Neural cell (in vitro differentiated cells): Measurements from ENCODE around the gene ATXN2. TPM values are rescaled to one million over a fixed set of nuclear protein-coding genes. Genes with fewer than 3 reads are reported as not detected.

Source experiments
- H2AFZ ChIP-seq: fragments of 200-600, 300-800 bp; sonication (generic), shearing (Covaris generic); 2 replicates; pipeline ENCODE4 v1.6.0; 2014; ENCODE audit warnings: low read depth, mild to moderate bottlenecking, antibody characterized with exemption, low read length, moderate library complexity
- H3F3A ChIP-seq: fragments of 200-600 bp; shearing (Covaris generic); 2 replicates; pipeline ENCODE4 v1.6.1; 2016; ENCODE audit warnings: mild to moderate bottlenecking, moderate library complexity, mixed read lengths, antibody characterized with exemption, low read length; ENCODE audit not compliant: insufficient read depth, poor library complexity, severe bottlenecking
- H3K27ac ChIP-seq: fragments of 200-600, 300-800 bp; sonication (generic), shearing (Covaris generic); 2 replicates; pipeline ENCODE4 v1.5.1; 2014; ENCODE audit warnings: mild to moderate bottlenecking, low read length, moderate library complexity
- H3K27me3 ChIP-seq: fragments of 300-800, 200-600 bp; sonication (generic), shearing (Covaris generic); 2 replicates; pipeline ENCODE4 v1.6.0; 2014; ENCODE audit warnings: mild to moderate bottlenecking, low read depth, low read length, moderate library complexity; ENCODE audit not compliant: insufficient read depth
- H3K36me3 ChIP-seq: fragments of 300-800, 200-600 bp; sonication (generic), shearing (Covaris generic); 2 replicates; pipeline ENCODE4 v1.5.1; 2014; ENCODE audit warnings: mild to moderate bottlenecking, antibody characterized with exemption, low read length, moderate library complexity; ENCODE audit not compliant: insufficient read depth
- H3K4me2 ChIP-seq: fragments of 300-800, 200-600 bp; sonication (generic), shearing (Covaris generic); 2 replicates; pipeline ENCODE4 v1.6.0; 2014; ENCODE audit warnings: mild to moderate bottlenecking, low read length
- H3K4me3 ChIP-seq: fragments of 300-800, 200-600 bp; sonication (generic), shearing (Covaris generic); 2 replicates; pipeline ENCODE4 v1.5.1; 2014; ENCODE audit warnings: mild to moderate bottlenecking, low read length, moderate library complexity
- H3K79me2 ChIP-seq: fragments of 200-600 bp; shearing (Covaris generic); replicated peaks from 2 replicates; pipeline ENCODE4 v1.6.0; 2014; ENCODE audit warnings: mild to moderate bottlenecking, low read length, moderate library complexity; ENCODE audit not compliant: insufficient read depth
- H3K9ac ChIP-seq: fragments of 300-800, 200-600 bp; sonication (generic), shearing (Covaris generic); 2 replicates; pipeline ENCODE4 v1.6.1; 2016; ENCODE audit warnings: mild to moderate bottlenecking, low read length, mixed read lengths
- H3K9me2 ChIP-seq: fragments of 200-600 bp; shearing (Covaris generic); 2 replicates; pipeline ENCODE4 v1.6.1; 2016; ENCODE audit warnings: mild to moderate bottlenecking, low read length, mixed read lengths; ENCODE audit not compliant: insufficient read depth
- H3K9me3 ChIP-seq: fragments of 200-600, 300-800 bp; sonication (generic), shearing (Covaris generic); 2 replicates; pipeline ENCODE4 v1.6.1; 2016; ENCODE audit warnings: mild to moderate bottlenecking, mixed run types, low read length, moderate library complexity, mixed read lengths
- H4K20me1 ChIP-seq: fragments of 200-600 bp; shearing (Covaris generic); 2 replicates; pipeline ENCODE4 v1.6.1; 2016; ENCODE audit warnings: mild to moderate bottlenecking, mixed run types; ENCODE audit not compliant: insufficient read depth
- CTCF ChIP-seq: fragments of 450-650 bp; IDR thresholded peaks from 2 replicates; pipeline ENCODE4 v1.5.1; 2014; ENCODE audit warnings: antibody characterized with exemption, mild to moderate bottlenecking, moderate library complexity; ENCODE audit not compliant: poor library complexity, severe bottlenecking
- EP300 ChIP-seq: fragments of 450-650 bp; conservative IDR thresholded peaks from 2 replicates; pipeline ENCODE4 v1.6.1; 2014; ENCODE audit warnings: antibody characterized with exemption, mild to moderate bottlenecking, moderate library complexity; ENCODE audit not compliant: poor library complexity, severe bottlenecking
- EZH2 ChIP-seq: fragments of 200-600, 300-800 bp; shearing (Covaris generic), sonication (generic); IDR thresholded peaks from 2 replicates; pipeline ENCODE4 v1.6.1; 2014; ENCODE audit warnings: antibody characterized with exemption, low read length, borderline replicate concordance, mild to moderate bottlenecking; ENCODE audit not compliant: insufficient read depth, poor library complexity, severe bottlenecking
- MXI1 ChIP-seq: fragments of 450-650 bp; conservative IDR thresholded peaks from 2 replicates; pipeline ENCODE4 v1.6.1; 2014; ENCODE audit warnings: antibody characterized with exemption, mild to moderate bottlenecking; ENCODE audit not compliant: poor library complexity, severe bottlenecking
- POLR2AphosphoS5 ChIP-seq: IDR thresholded peaks from 2 replicates; pipeline ENCODE4 v1.6.1; 2012
- RAD21 ChIP-seq: fragments of 450-650 bp; conservative IDR thresholded peaks from 2 replicates; pipeline ENCODE4 v1.6.1; 2014; ENCODE audit warnings: antibody characterized with exemption, mild to moderate bottlenecking, moderate library complexity
- REST ChIP-seq: IDR thresholded peaks from 2 replicates; pipeline ENCODE4 v1.6.1; 2012; ENCODE audit warnings: borderline replicate concordance
- SMC3 ChIP-seq: fragments of 450-650 bp; conservative IDR thresholded peaks from 2 replicates; pipeline ENCODE4 v1.6.1; 2014; ENCODE audit warnings: antibody characterized with exemption, mild to moderate bottlenecking, moderate library complexity; ENCODE audit not compliant: poor library complexity
- TAF1 ChIP-seq: IDR thresholded peaks from 2 replicates; pipeline ENCODE4 v1.6.1; 2012; ENCODE audit warnings: low read depth
- polyA plus RNA-seq: library from polyadenylated mRNA; depleted of rRNA; stranded (reverse); fragments of >200 nt; gene quantifications from 2 replicates; pipeline ENCODE4 v1.2.3, GENCODE V29; 2014

ATXN2 gene
- polyA plus RNA-seq, 1 donor from 2014 or later = 12.6 TPM

- H3K36me3 ChIP-seq = no peaks in the 10 kb centered on the region
Observed at GRCh38 chr12:111431772-111432171, 167.3 kb downstream of the ATXN2 start.

More at GRCh38 chr12:111431772-111432171, 167.3 kb downstream of the ATXN2 start:
- TF ChIP-seq REST (no peak), RAD21 (no peak), EZH2 (no peak), EP300 (no peak), SMC3 (no peak), MXI1 (no peak), POLR2AphosphoS5 (no peak), CTCF (no peak), TAF1 (no peak)
- H3F3A ChIP-seq = no peaks in the 10 kb centered on the region
- H3K9me2 ChIP-seq = no peaks in the 10 kb centered on the region
- H3K27me3 ChIP-seq = no peaks in the 10 kb centered on the region
- H3K4me3 ChIP-seq = no peak overlapping the region
- H3K9ac ChIP-seq = no peak overlapping the region
- no peak overlapping the region for H2AFZ ChIP-seq
- no peak overlapping the region for H3K4me2 ChIP-seq
- H3K9me3 ChIP-seq = no peaks in the 10 kb centered on the region
- no peaks in the 10 kb centered on the region for H4K20me1 ChIP-seq
- no peaks in the 10 kb centered on the region for H3K79me2 ChIP-seq
- no peak overlapping the region for H3K27ac ChIP-seq
